Stimulated activated CD8-positive, alpha-beta memory T cell treated with anti-CD3 and anti-CD28 coated beads, Interleukin-7, amount 100 ng/mL, for 4 hours (primary cell): Measurements from ENCODE around the gene ATG13.
A peak's percentile ranks its signal among the peaks of the same experiment; 100 is the strongest.
"Not testable (repeated sequence)": the region's sequence is repeated elsewhere in the genome, so short reads cannot be mapped to it uniquely, and the experiment has no call there.

Source experiments
- DNase-seq, 2 donors: peaks; one replicate each; pipeline ENCODE4 v3.0.0-alpha.2; 2020; ENCODE audit warnings: low read depth in 2 of 2

The ATG13 gene

DNA sequence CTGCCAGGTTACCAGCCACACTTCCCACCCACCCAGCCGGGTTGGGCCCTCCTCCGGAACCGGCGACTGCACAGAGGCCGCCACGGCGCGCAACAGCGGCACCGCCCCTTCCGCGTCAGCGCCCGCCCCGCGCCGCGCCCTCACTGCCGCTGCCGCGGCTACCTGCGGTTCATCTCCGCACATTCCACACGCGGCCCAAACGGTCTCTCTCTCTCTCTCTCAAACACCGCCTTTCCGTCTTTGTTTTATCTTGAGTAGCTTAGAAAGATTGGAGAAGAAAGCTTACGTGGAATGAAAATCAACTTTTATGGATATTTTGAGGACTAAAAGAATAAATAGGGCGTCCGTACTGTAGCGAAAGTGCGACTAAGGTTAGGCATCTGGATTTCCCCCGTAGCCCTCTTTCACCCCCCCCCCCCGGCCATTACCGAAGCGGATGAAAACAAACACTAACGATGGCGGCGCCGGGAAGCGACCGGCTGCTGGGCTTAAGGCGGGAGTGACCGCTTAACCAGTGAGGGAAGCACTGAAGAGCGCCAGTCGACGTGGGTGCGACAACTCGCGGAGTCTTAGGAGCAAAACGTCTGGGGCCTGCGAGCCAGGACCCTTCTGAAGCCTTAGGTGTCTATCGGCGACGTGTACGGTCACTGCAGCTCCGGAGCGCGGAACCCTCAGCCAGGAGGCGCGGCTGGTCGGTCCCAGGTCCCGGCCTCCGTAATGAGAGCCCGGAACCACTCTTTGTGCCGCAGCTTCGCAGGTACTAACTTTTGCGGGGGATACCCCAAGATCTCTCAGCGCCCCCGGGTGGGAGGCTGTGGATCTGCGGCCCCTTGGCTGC, at the start of gene ATG13, which contains the start of gene HARBI1:
TSS of gene ATG13 (plus strand) at position 420 of the 838 bp plus-strand sequence. CDS start 26,739 bp downstream, outside the sequence.
TSS of gene HARBI1 (minus strand) at position 94 of the 838 bp plus-strand sequence. CDS start 990 bp downstream, outside the sequence.
- peak; percentile 87 to 93 for DNase-seq

- no peak for DNase-seq
Measured at GRCh38 chr11:46570790-46571398, 46.5 kb upstream of the ATG13 start.

DNA sequence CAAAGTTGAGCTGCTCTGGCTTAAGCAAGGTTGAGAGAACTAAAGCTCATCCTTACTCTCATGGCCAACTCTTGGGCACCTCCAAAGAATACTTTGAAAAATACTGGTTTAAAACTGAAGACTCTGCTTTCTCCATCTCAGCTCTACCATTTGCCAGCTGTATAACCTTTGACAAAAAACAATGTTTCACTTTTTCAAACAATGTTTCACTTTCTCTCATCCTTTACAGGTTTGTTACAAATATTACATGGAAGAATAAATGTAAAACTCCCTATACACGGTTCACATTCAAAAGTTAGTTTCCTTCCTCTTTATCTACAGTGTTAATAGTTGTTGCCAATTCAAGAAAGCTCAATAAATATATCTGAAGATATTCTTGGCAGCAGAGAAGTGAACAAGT, 42.7 kb upstream of the ATG13 start:
- DNase-seq = no peak

GRCh38 chr11:46577058-46577457, 40.3 kb upstream of the ATG13 start:
- DNase-seq = no peak

GRCh38 chr11:46582588-46582987, 34.8 kb upstream of the ATG13 start:
- no peak for DNase-seq

- not testable (repeated sequence) for DNase-seq
Measured at GRCh38 chr11:46583513-46583912, 33.8 kb upstream of the ATG13 start.

GRCh38 chr11:46588131-46588530, 29.2 kb upstream of the ATG13 start:
- no peak for DNase-seq

DNA sequence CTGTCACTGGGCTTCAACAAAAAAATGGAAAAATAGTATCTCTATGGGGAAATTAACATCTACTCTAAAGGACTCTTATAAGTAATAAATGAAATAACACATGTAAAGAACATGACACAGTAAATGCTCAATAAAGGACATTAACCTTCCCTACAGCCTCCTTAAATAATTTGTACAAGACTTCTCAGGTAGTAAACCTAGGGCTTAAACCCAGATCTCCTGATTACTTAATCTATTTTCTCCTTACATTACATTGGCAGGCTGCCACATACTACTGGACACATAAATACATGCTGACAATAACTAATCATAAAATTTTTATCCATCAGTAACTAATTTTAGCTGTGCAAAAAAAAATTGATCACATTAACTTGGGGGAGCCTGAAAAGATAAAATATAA, 28.4 kb upstream of the ATG13 start:
- DNase-seq = no peak

- no peak for DNase-seq
Measured at GRCh38 chr11:46590740-46591605, 26.4 kb upstream of the ATG13 start.

DNA sequence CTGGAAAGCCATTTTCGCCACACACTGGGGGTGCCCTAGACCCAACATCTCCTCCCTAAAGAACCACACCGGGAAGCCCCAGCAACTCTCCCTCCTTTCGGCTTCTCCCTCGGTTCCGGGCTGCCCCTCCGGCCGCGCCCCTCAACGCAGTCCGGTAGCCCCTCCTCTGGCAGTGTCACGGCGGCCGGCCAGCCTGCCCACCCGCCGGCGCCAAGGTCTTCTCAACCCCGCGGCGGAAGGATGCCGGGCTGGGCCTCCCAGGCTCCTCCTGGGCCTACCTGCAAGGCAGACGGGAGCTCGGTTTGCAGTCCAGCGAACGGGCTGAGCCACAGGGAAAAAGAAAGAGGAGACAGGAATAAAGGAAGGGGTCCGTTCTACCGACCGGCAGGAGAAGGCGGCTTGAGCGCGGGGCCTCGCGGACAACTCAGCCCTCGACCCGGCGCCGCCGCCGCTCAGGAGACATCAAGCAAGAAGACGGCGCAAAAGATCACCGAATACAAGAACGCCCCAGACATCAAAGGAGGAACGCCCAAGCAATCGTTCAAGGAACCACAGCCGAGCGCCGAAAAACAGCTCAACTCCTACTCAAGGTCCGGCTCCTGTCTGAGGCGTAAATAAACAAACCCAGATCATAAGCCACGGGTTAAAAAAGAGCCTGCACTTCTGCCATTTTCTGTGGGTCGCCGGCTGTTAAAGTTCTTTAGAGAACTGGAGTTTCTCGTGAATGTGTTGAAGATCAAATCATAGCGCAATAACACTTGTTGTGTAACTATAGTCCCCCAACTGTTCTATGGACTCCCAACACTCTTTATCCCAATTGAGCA, 23.6 kb upstream of the ATG13 start, which contains the start of gene AMBRA1:
TSS of gene AMBRA1 (minus strand) at position 474 of the 824 bp plus-strand sequence. CDS start 45,643 bp downstream, outside the sequence.
- peak; percentile 61 to 69 for DNase-seq

- DNase-seq = no peak
Measured at GRCh38 chr11:46594374-46594700, 23.0 kb upstream of the ATG13 start.

GRCh38 chr11:46594785-46595184, 22.6 kb upstream of the ATG13 start:
- no peak for DNase-seq

GRCh38 chr11:46597155-46597554, 20.2 kb upstream of the ATG13 start:
- DNase-seq = no peak

DNA sequence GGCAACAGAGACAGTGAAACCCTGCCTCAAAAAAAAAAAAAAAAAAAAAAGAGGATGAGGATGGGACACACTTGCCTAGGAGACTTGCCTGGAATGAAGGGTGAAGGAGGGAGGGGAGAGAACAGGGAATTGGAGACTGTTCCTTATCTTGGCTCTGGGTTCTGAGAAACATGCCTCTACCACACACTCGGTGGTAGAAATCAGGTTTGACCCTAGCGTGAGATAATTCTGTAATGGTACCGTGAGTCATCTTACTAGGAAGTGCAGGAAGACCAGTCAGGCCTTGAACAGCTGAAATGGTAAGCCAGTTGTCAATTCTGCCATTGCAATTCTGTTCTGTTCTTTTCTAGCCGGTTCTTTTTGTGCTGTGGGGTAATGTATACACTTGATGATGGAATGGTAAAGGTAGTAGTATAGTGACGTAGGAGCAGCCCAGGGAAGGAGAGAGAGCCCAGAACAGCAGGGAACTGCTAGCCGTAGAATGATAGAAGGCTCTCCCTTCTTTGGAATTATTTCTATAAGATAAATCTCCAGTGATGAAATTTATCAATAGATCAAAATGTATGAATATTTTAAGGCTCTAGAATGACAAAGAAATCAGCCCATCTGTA, 19.6 kb upstream of the ATG13 start:
- no peak for DNase-seq

DNA sequence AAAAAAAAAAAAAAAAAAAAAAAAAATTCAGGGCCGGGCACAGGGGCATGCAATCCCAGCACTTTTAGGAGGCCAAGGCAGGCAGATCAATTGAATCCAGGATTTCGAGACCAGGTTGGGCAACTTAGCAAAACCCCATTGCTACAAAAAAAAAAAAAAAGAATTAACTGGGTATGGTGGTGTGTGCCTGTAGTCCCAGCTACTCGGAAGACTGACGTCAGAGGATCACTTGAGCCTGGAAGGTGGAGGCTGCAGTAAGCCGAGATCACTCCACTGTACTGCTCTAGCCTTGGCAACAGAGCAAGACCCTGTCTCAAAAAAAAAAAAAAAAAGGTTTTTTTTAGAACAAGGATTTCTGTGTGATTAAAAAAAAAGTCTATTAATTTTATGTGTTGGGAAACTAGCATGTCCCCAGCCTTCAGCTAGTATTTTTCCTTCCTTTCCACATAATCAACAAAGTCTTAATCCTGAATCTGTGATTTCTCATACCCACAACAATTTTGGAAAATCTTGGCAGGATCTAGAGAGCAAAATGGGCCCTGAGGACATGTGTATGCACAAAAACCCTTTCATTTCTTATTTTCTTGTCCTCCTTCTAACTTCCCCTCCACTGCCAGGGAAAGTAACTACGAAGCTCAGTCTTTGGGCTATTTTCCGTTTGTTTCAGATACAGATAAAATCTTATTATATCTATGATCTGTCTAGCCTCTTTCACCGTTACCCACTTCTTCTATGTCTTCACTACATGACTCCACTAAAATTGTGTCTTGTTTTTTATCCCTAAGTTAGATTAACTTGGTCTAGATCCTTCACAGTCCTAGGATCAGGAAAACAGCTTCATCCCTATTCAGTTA, 17.8 kb upstream of the ATG13 start:
- DNase-seq = no peak

DNA sequence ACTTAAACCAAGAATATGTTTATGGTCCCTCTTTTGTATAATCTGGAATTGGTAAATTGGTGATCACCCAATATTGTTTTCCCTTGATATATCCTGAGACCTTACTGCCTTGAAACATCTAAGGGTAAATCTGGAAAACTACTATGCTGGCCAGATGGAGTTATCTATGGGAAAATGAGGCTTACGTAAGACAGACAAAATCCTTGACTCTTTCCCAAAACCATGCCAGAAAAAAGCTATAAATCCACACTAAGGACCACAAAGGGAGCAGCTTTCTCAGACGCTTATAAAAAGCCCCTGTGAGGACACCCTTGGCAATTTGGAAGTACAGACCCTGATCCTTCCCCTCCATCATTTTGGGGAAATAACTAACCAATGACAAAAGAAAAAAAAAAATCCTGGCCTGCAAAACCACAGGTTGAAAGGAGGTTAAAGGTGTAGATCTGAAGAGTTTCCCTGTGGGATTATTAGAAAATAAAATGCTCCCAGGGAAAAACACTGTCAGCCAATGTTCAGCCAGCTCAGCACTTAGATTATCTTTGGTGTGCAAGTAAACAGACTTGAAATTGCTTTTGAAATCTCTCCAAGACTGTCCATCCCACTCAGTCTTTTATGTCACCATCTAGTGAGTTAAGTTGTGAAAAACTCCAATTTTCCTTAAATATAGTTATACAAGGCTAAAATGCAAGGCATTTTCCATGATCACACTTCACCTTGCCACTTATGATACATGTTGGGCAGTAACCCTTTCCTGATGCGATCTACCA, 17.0 kb upstream of the ATG13 start:
- no peak for DNase-seq

DNA sequence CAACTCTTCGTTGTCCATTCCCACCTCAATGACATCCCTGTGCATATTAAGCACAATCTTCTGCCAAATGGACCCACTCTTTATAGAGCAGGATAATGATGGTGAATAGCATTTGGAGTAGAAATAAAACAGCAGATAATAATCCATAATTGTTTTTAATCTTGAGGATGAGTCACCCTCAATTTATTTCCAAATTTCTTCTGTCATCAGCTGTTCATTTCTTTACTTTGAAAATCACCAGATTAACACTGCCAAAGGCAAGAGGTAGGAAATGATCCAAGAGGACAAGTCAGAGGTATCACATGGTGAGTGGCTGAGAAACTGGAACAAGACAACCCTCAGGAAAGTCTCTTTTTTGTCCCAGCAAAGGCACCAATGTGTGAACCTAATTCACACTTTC, 16.2 kb upstream of the ATG13 start:
- DNase-seq = no peak

DNA sequence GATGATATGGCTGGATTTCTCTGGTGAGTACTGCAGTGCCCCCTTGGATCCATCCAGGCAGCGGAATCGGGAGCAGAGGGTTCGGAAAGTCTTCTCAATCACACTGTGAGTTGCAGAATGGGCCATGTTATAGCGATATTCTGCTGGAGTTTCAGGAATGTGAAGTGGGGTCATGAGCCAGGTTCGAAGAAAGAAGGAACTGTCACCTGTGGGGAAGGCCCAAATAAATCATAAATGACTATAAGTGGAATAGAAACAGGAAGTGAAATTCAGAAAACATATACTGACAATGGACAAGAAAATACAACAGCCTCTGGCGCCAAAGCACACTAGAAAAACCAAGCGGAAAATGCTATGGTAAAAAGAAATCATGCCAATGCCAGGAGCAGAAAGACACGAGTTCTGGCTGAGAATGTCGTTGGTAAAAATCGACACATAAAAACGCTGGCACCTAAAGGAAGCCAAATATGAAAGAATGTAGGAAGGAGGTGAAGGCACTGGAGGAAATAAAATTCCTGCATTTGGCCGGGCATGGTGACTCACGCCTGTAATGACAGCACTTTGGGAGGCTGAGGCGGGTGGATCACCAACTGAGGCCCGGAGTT, 13.5 kb upstream of the ATG13 start:
- no peak for DNase-seq

GRCh38 chr11:46604796-46605195, 12.6 kb upstream of the ATG13 start:
- DNase-seq = no peak
